GM20000 (cell line): ENCODE measurements around the gene FAR1.

ENCODE experiments used
- DNase-seq: peaks from one replicate; pipeline ENCODE4 v3.0.0; 2012; ENCODE audit warnings: low spot score
- TF ChIP-seq, protein P1 (sequence below): IDR thresholded peaks from 2 replicates; pipeline ENCODE4 v1.5.1; 2012; ENCODE audit warnings: mild to moderate bottlenecking, control low read depth; ENCODE audit errors: extremely low read depth, missing control alignments

The FAR1 gene

DNA sequence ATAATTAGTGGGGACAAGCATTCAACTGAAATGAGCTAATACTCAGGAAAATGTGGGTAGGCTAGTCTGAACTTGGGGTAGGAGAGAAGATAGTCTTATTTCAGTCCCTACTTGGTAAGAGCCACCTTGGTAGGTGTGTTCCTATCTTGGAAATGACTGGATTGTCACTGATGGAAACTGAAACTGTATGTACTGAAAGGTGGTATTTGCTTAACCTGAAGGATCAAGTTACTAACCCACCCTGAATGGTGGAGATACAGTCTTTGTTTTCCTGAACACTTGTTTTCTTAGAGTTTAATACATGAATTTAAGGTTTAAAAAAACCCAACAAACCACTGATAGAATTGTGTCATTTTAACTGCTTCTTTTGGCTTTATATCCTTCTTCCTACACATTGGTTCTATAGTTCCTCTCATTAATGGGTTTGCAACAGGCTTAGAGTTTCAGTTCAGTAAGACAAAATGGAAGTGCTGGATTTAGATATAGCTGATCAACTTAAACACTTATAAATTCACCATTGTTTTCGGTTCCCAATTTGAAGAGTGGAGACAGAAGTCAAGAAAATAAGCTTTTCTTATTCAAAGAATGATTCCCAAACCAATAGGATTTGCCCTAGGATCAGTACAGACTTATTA, 4.2 kb downstream of the FAR1 start:
- DNase-seq = no peak
- TF ChIP-seq, protein P1, sequence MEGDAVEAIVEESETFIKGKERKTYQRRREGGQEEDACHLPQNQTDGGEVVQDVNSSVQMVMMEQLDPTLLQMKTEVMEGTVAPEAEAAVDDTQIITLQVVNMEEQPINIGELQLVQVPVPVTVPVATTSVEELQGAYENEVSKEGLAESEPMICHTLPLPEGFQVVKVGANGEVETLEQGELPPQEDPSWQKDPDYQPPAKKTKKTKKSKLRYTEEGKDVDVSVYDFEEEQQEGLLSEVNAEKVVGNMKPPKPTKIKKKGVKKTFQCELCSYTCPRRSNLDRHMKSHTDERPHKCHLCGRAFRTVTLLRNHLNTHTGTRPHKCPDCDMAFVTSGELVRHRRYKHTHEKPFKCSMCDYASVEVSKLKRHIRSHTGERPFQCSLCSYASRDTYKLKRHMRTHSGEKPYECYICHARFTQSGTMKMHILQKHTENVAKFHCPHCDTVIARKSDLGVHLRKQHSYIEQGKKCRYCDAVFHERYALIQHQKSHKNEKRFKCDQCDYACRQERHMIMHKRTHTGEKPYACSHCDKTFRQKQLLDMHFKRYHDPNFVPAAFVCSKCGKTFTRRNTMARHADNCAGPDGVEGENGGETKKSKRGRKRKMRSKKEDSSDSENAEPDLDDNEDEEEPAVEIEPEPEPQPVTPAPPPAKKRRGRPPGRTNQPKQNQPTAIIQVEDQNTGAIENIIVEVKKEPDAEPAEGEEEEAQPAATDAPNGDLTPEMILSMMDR = no peak

DNA sequence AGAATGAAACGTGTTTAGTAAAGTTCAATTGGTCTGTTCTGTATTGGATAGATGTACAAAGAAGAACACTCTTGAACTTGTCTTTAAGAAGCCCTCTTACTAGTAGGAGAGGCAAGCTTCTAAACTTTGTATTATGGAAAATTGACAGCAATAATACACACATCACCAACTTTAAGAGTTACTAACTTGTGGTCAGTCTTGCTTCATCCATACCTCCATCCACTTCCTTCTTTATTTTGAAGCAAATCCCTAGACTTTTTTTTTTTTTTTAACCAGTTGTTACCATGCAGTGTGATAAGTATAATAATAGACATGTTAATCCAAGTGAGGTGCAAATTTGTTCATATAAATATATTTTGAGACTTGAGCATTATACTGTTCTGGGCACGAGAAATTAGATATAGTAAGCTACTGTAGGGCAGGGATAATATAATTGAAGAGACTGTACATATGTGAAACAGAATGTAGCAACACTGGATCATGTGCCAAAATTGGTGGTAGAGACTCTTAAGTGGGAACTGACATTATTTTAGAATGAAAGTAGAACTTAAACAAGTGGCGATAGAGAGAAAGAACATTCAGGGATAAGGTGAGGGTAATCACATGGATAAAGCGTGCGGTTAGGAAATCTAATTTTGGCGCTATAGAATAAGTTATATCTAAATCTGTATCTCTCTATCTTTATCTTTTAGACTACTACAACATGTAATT, 6.5 kb downstream of the FAR1 start:
- TF ChIP-seq, protein P1 = no peak
- DNase-seq = no peak

DNA sequence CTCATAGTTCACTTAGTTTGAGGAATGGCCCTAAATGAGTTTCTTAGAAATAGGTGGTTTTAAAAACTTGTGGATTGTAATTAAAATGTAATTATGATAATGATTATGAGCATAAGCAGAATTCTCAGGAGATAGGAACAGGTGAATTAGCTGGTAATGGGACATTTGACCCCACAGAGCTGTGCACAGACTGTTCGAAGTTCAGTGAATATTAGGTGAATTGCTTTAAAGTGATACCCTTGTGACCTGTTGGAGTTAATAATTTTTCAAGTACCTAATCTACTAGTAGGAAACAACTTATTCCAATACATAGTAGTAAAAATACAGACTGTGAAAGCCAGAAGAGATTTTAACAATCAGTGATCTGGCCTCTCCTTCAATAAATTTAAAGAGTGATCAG, 8.1 kb downstream of the FAR1 start:
- no peak for DNase-seq
- TF ChIP-seq, protein P1 = no peak

DNA sequence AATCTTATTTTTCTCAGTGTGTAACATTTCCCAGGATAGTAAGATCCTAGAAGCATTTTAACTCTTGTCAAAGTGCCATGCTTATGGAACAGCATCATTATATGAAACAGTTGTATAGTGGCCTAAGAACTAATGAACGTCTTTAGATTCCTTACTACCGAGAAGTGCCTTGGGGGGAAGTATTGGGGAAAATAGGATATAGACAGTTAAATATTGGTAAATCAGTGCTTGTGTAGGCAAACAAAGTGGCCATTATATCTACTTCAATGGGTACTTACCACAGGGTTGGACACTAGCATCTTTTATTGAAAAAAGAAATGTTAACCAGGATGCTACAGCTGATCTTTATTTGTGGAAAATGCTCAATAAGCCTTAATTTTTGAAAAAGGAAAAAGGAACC, 11.3 kb downstream of the FAR1 start:
- TF ChIP-seq, protein P1 = no peak
- DNase-seq = no peak

DNA sequence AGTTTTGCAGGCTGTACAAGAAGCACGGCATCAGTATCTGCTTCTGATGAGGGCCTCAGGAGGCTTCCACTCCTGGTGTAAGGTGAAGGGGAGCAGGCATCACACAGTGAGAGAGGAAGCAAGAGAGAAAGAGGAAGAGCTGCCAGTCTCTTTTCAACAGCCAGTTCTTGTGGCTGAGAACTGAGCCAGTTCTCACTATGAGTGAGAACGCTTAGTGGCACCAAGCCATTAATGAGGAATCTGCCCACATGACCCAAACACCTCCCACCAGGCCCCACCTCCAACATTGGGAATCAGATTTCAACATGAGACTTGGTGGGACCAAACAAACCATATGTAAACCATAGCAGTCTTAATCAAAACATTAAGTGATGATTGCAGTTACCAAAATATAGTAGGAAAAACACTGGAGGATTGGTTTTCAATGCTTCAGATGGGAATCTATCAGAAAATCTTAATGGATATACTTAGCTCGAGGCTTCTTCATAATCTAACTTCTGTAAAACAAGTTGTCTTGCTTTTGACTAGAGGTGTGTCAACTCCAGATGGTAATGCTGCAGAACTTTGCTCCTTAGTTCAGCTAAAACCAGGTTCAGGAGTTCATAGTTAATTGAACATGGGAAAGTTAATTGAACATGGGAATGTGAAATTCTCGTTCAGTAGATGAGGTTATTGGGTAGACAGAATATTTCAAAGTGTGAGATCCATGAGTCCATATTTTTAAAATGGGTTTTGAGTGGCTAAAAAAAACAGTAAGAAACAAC, 12.2 kb downstream of the FAR1 start:
- DNase-seq = no peak

DNA sequence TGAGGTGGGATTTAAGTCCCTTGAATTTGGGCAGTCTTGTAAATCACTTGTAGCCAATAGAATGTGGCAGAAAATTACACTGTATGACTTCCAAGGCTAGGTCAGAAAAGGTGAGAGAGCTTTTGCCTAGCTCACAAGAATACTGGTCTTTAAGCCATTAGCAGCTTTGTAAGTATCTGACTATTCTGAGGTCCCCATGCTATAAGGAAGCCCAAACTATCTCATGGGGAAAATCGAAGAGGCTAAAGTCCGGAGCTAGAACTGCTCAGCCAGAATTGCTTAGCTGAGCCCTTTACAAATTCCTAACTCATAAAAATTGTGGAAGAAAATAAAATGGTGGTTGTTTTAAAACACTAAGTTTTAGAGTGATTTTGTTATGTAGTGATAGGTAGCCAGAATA, 13.0 kb downstream of the FAR1 start:
- no peak for DNase-seq
- TF ChIP-seq, protein P1 = no peak

More for the DNA sequence above, 12.2 kb downstream of the FAR1 start:
- TF ChIP-seq, protein P1 = no peak

DNA sequence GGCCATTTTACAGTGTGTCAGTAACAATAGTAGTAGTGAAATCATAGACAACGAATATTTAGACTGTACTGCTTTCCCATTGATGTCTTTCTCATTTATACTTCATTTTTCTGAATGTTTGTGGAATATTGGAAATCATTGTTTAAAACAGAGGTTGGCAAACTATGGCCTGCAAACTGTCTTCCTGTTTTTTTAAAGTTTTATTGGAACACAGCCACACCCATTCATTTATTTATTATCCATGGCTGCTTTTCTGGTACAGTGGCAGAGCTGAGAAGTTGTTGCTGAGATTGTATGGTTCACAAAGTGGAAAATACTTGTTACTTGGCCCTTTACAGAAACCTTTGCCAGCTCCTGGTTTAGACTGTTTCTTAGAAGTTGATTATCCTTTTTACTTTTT, 13.7 kb downstream of the FAR1 start:
- TF ChIP-seq, protein P1 = no peak
- DNase-seq = no peak
